Mesendoderm (in vitro differentiated cells): ENCODE measurements around the gene MED9.

Experiments used
- DNase-seq: peaks from one replicate; pipeline ENCODE4 v3.0.0; 2013
- H2AK5ac ChIP-seq: 2 replicates; pipeline ENCODE4 v1.6.1; 2013; ENCODE audit warnings: low read length, inconsistent platforms
- H2BK120ac ChIP-seq: 2 replicates; pipeline ENCODE4 v1.6.1; 2013; ENCODE audit warnings: low read depth, mild to moderate bottlenecking, low read length, moderate library complexity, mixed read lengths
- H2BK15ac ChIP-seq: replicated peaks from 2 replicates; pipeline ENCODE4 v1.6.1; 2013; ENCODE audit warnings: low read depth, mild to moderate bottlenecking, moderate library complexity
- H2BK5ac ChIP-seq: 2 replicates; pipeline ENCODE4 v1.6.1; 2013; ENCODE audit warnings: low read length, inconsistent platforms
- H3K18ac ChIP-seq: 2 replicates; pipeline ENCODE4 v1.6.1; 2013; ENCODE audit warnings: mild to moderate bottlenecking, low read length, mixed read lengths
- H3K23ac ChIP-seq: one replicate; pipeline ENCODE4 v1.6.1; 2013; ENCODE audit warnings: low read length
- H3K27ac ChIP-seq: 2 replicates; pipeline ENCODE4 v1.5.1; 2013; ENCODE audit warnings: low read depth, mild to moderate bottlenecking, inconsistent platforms, low read length, moderate library complexity
- H3K27me3 ChIP-seq: 2 replicates; pipeline ENCODE4 v1.6.1; 2013; ENCODE audit warnings: low read length, control low read depth, mild to moderate bottlenecking, inconsistent platforms; ENCODE audit not compliant: insufficient read depth, poor library complexity
- H3K36me3 ChIP-seq: 2 replicates; pipeline ENCODE4 v1.6.1; 2013; ENCODE audit warnings: low read length, inconsistent platforms; ENCODE audit not compliant: control insufficient read depth, insufficient read depth
- H3K4ac ChIP-seq: one replicate; pipeline ENCODE4 v1.6.1; 2013; ENCODE audit warnings: low read depth, mild to moderate bottlenecking, low read length, moderate library complexity
- H3K4me1 ChIP-seq: 2 replicates; pipeline ENCODE4 v1.6.1; 2013; ENCODE audit warnings: low read depth, low read length, inconsistent platforms; ENCODE audit not compliant: control insufficient read depth
- H3K4me2 ChIP-seq: 2 replicates; pipeline ENCODE4 v1.6.1; 2013; ENCODE audit warnings: low read length
- H3K4me3 ChIP-seq: 2 replicates; pipeline ENCODE4 v1.5.1; 2013; ENCODE audit warnings: mild to moderate bottlenecking, low read length
- H3K56ac ChIP-seq: one replicate; pipeline ENCODE4 v1.6.1; 2013; ENCODE audit warnings: low read length
- H3K79me1 ChIP-seq: 2 replicates; pipeline ENCODE4 v1.6.1; 2013; ENCODE audit warnings: low read length, inconsistent platforms
- H3K79me2 ChIP-seq: 2 replicates; pipeline ENCODE4 v1.6.1; 2013; ENCODE audit warnings: mild to moderate bottlenecking, low read length; ENCODE audit not compliant: control insufficient read depth, insufficient read depth
- H3K9ac ChIP-seq: 2 replicates; pipeline ENCODE4 v1.6.1; 2013; ENCODE audit warnings: low read length, inconsistent platforms
- H4K5ac ChIP-seq: one replicate; pipeline ENCODE4 v1.6.1; 2013; ENCODE audit warnings: low read length
- H4K8ac ChIP-seq: one replicate; pipeline ENCODE4 v1.6.1; 2013; ENCODE audit warnings: low read depth, mild to moderate bottlenecking, control low read depth, low read length, moderate library complexity
- WGBS: extraction: QIAGEN DNeasy Blood & Tissue Kit; methylation state at CpG from one replicate; pipeline ENCODE4 v1.1.7; 2013; ENCODE audit warnings: low lambda C conversion rate, missing lambda C conversion rate; ENCODE audit not compliant: insufficient coverage; ENCODE audit errors: extremely low coverage; 5-methylcytosine and 5-hydroxymethylcytosine counted together

The MED9 gene

DNA sequence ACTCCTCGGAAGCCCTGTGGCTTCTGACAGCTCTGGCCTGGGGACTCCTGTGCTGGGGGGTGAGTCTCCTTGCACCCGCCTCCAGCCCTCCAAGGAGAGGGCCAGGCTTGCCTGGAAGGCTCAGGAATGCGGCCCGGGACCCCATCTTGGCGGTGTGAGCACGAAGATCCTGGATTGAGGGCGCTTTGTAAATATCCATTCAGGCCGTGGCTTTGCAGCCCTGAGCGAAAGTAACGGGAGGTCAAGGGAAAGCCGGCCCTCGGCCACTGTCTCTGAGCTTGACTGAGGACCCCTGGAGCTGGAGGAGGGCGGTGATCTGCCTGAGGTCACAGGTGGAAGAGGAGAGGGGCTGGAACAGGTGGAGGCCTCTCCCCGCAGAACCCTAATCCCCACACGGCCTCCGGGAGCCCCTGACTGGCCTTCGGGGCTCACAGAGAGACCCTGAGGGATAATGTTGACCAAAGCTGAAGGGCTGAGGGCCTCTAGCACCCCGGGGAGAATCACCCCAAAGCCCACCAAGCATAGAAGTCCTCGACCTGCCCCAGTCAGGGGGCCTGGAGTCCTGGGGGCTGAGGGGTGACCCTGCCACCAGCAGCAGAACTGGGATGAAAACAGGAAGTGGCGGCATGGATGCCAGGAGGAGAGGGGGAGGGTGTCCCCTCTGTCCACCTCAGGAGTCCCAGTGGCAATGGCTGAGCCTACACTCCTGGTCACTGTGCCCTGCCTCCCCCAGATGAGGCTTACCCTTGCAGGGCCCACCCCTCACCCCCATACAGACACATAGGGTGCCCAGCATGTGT, 27.7 kb downstream of the MED9 start:
- Histone ChIP-seq H2BK5ac (no peak overlapping the region), H3K18ac (no peak overlapping the region), H3K9ac (no peak overlapping the region), H2AK5ac (no peak overlapping the region), H3K56ac (no peak overlapping the region), H2BK120ac (no peak overlapping the region), H4K5ac (no peak overlapping the region), H2BK15ac (no peak overlapping the region), H3K27ac (no peak overlapping the region), H3K79me2 (no peaks in the 10 kb centered on the region), H3K23ac (no peak overlapping the region), H3K4me2 (no peak overlapping the region), H3K27me3 (no peaks in the 10 kb centered on the region), H3K36me3 (no peaks in the 10 kb centered on the region), H4K8ac (no peak overlapping the region), H3K79me1 (no peaks in the 10 kb centered on the region), H3K4me3 (no peak overlapping the region), H3K4me1 (no peaks in the 10 kb centered on the region), H3K4ac (no peak overlapping the region)
- no CpG with 5 or more reads among the region's 20 CpGs for WGBS
- DNase-seq, result no peak

DNA sequence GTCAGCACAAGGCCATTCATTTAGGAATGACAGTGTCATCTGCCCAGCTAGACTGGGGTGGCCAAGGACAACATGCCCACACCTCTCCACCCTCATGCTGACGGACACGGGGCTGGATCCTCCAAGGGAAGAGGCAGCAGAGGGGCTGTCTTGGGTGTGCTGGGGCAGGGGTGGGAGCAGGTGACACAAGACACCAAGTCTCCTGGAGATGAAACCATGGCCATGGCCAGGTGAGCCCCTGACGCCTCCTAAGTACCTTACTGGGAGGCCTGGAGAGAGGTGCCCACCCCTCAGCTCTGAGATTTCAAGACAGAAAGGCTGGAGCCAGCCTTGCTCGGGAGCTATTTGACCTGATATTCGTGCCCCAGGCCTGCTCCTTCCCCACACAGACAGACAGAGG, 28.4 kb downstream of the MED9 start:
- Histone ChIP-seq H3K9ac (no peak overlapping the region), H3K4ac (no peak overlapping the region), H2BK5ac (no peak overlapping the region), H3K27ac (no peak overlapping the region), H3K36me3 (no peaks in the 10 kb centered on the region), H3K56ac (no peak overlapping the region), H3K4me1 (no peaks in the 10 kb centered on the region), H3K79me2 (no peaks in the 10 kb centered on the region), H2BK120ac (no peak overlapping the region), H3K23ac (no peak overlapping the region), H3K79me1 (no peaks in the 10 kb centered on the region), H2AK5ac (no peak overlapping the region), H3K27me3 (no peaks in the 10 kb centered on the region), H3K18ac (no peak overlapping the region), H4K8ac (no peak overlapping the region), H4K5ac (no peak overlapping the region), H2BK15ac (no peak overlapping the region), H3K4me3 (no peak overlapping the region), H3K4me2 (no peak overlapping the region)
- no CpG with 5 or more reads among the region's 5 CpGs for WGBS
- no peak for DNase-seq

DNA sequence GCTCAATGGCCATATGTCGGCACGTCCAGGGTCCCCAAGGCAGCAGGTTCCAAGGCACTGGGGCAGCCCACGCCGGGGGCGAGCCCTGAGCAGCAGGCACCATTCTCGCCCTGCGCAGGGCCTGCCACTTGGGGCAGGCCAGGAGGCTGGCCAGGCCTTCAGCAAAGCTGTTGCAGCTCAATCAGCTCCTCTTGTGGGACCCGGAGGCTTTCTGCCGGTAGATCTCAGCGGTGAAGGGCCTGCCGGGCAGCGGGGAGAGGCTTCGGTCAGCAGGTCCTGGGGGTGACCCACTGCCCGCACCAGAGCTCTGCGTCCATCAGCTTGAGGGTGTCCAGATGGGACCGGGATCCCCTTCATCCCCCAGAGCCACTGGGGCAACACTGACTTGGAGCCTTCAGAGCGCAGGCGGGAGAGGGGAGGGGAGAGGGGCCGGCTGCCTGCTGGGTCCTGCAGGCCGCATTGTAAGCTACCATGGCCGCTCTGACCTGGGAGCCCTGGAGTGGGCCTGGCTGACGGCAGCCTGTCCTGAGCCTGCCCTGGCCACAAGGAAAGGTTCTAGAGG, 28.9 kb downstream of the MED9 start:
- Histone ChIP-seq H3K9ac (no peak overlapping the region), H4K8ac (no peak overlapping the region), H2BK15ac (no peak overlapping the region), H3K4me3 (no peak overlapping the region), H3K27me3 (no peaks in the 10 kb centered on the region), H3K56ac (no peak overlapping the region), H3K23ac (no peak overlapping the region), H2BK120ac (no peak overlapping the region), H3K4me1 (no peaks in the 10 kb centered on the region), H3K4me2 (no peak overlapping the region), H3K4ac (no peak overlapping the region), H3K79me1 (no peaks in the 10 kb centered on the region), H3K79me2 (no peaks in the 10 kb centered on the region), H2AK5ac (no peak overlapping the region), H3K36me3 (no peaks in the 10 kb centered on the region), H3K18ac (no peak overlapping the region), H3K27ac (no peak overlapping the region), H2BK5ac (no peak overlapping the region), H4K5ac (no peak overlapping the region)
- WGBS, result no CpG with 5 or more reads among the region's 22 CpGs
- no peak for DNase-seq

- H3K4ac ChIP-seq, result no peak overlapping the region
- no peak overlapping the region for H3K27ac ChIP-seq
- no peak overlapping the region for H2AK5ac ChIP-seq
- H3K36me3 ChIP-seq, result no peaks in the 10 kb centered on the region
- H2BK15ac ChIP-seq, result no peak overlapping the region
- no peaks in the 10 kb centered on the region for H3K79me2 ChIP-seq
- no peak overlapping the region for H3K23ac ChIP-seq
- H4K8ac ChIP-seq, result no peak overlapping the region
- H2BK120ac ChIP-seq, result no peak overlapping the region
- H4K5ac ChIP-seq, result no peak overlapping the region
- WGBS, result no CpG with 5 or more reads among the region's 22 CpGs
- H3K4me3 ChIP-seq, result no peak overlapping the region
- no peak overlapping the region for H3K18ac ChIP-seq
- H3K79me1 ChIP-seq, result no peaks in the 10 kb centered on the region
- DNase-seq, result no peak
- no peak overlapping the region for H3K4me2 ChIP-seq
- no peaks in the 10 kb centered on the region for H3K4me1 ChIP-seq
- H3K27me3 ChIP-seq, result no peaks in the 10 kb centered on the region
- no peak overlapping the region for H2BK5ac ChIP-seq
- no peak overlapping the region for H3K56ac ChIP-seq
- H3K9ac ChIP-seq, result no peak overlapping the region
These were observed 29.5 kb downstream of the MED9 start for GRCh38 chr17:17506181-17506741.

DNA sequence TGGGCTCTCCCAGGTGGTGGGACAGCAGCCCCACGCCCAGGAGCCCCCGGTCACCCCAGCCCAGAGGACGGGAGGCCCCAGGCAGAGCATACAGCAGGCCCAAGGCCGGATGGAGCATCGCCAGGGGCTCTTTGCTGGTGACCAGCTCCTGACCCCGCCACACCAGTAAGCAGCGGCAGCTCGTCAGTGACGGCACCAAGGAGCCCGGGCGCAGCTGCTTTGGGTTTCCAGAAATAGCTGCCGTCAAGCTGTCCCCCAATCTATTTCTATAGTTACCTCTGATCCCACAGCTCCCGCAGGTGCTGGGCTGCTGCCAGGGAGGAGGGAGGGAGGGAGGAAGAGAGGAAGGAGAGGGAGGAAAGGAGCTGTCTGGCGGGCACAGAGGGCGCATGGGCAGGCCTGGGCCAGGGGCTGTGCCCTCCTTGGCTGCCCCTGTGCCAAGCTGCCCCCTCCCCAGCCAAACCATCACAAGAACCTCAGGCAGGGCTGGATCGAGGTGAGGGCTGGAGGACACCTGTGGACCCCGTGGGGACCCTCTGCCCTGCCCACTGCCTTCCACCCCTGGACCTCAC, 30.2 kb downstream of the MED9 start:
- Histone ChIP-seq H2AK5ac (no peak overlapping the region), H3K27me3 (no peaks in the 10 kb centered on the region), H3K4me2 (no peak overlapping the region), H3K23ac (no peak overlapping the region), H3K27ac (no peak overlapping the region), H2BK5ac (no peak overlapping the region), H3K79me1 (no peaks in the 10 kb centered on the region), H3K4ac (no peak overlapping the region), H3K56ac (no peak overlapping the region), H3K18ac (no peak overlapping the region), H2BK15ac (no peak overlapping the region), H3K9ac (no peak overlapping the region), H4K8ac (no peak overlapping the region), H2BK120ac (no peak overlapping the region), H3K36me3 (no peaks in the 10 kb centered on the region), H3K4me3 (no peak overlapping the region), H4K5ac (no peak overlapping the region), H3K4me1 (no peaks in the 10 kb centered on the region), H3K79me2 (no peaks in the 10 kb centered on the region)
- DNase-seq, result no peak
- no CpG with 5 or more reads among the region's 17 CpGs for WGBS
